ENCODE results near the gene PPP3R1.

The PPP3R1 gene

GRCh38 chr2:68135448-68136320 lies 116.6 kb downstream of the PPP3R1 start:
- no peak for DNase-seq

DNA sequence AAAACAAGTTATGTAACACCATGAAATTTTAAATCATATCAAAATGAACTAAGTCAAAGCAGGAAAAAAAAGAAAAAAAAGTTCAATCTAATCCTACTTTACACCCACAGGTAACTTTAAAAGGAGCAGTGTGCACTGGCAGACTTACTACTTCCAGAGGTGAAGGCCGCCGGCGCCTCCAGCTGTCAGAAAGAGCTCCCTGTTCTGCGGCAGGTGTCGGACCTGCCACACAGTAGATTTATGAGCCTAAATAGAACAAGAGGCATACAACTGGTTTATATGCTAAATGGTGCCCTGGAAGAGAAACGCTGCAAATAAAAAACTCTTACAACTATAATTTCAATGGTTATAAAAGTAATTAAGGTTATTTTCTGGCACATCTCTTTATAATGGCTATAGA lies 117.8 kb downstream of the PPP3R1 start:
- DNase-seq = no peak

DNA sequence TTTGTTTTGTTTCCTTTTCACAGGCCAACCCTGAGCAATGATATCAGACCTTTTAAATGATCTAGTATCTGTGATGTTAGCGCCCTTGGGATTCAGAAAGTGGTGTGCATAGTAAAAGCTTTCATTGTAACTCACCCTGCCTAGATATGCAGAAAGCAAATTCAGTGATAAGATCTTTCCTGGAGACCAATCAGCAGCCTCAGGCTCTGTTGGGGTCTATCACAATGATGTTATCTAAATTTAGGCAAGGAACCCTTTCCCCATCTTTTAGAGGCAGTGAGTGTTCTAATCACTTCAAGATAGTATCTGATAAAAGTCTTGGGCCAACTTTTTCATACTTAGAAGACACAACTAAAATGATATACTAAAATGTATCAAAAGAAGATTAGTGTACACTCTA lies 118.2 kb downstream of the PPP3R1 start:
- DNase-seq = no peak

All from stimulated activated CD4-positive, alpha-beta T cell treated with anti-CD3 and anti-CD28 coated beads, Interleukin-4, amount 100 ng/mL, for 24 hours (primary cell).